Endothelial cell of umbilical vein (primary cell): Measurements from ENCODE around the gene DCAF7. TPM values are rescaled to one million over a fixed set of nuclear protein-coding genes. Genes with fewer than 3 reads are reported as not detected.
A peak's percentile ranks its signal among the peaks of the same experiment; 100 is the strongest.

Experiments used
- BruUV-seq: library from RNA; stranded (reverse); fragments of 400-500 nt; replicated peaks from 2 replicates; lab custom pipeline; 2021; lab: Mats Ljungman, UMichigan
- CTCF ChIA-PET: fragments of 300-600, 350-600 bp; sonication (Branson Sonifier 250); formaldehyde crosslinking; loops from one replicate; lab custom pipeline; 2021; ENCODE audit warnings: antibody characterized with exemption, inconsistent platforms; lab: Charles Lee
- POLR2A ChIA-PET: fragments of 300-600, 350-600 bp; sonication (Branson Sonifier 250); formaldehyde crosslinking; loops from one replicate; lab custom pipeline; 2021; ENCODE audit warnings: antibody characterized with exemption, inconsistent platforms; lab: Charles Lee
- DNase-seq: peaks from one replicate; pipeline ENCODE4 v3.0.0-alpha.2; 2011; ENCODE audit warnings: low read depth, low spot score
- FAIRE-seq: peaks from 2 replicates; lab custom pipeline; 2011; peaks lifted over from hg19 to GRCh38; lab: Jason Lieb, UNC
- H2AFZ ChIP-seq: 2 replicates; pipeline ENCODE4 v1.6.0; 2012; ENCODE audit warnings: low read depth, low read length, control low read depth, inconsistent platforms
- H3K27ac ChIP-seq: 2 replicates; pipeline ENCODE4 v1.5.1; 2011; ENCODE audit warnings: low read depth, mild to moderate bottlenecking, control low read depth, low read length, moderate library complexity; ENCODE audit not compliant: insufficient read depth
- H3K27me3 ChIP-seq, 2 experiments: 2 replicates each; pipeline versions ENCODE4 v1.6.0 to v1.6.1; 2011; ENCODE audit warnings: low read length in 2 of 2, mixed read lengths in 1 of 2; ENCODE audit not compliant: control insufficient read depth in 2 of 2, insufficient read depth in 2 of 2
- H3K36me3 ChIP-seq, 2 experiments: 2 replicates in 1 of 2; 3 replicates in 1 of 2; pipeline ENCODE4 v1.5.1; 2011; ENCODE audit warnings: low read length in 2 of 2, mild to moderate bottlenecking in 1 of 2, moderate library complexity in 1 of 2; ENCODE audit not compliant: control insufficient read depth in 2 of 2, insufficient read depth in 2 of 2; ENCODE audit errors: extremely low read depth in 1 of 2
- H3K4me1 ChIP-seq: 3 replicates; pipeline ENCODE4 v1.5.1; 2011; ENCODE audit warnings: mild to moderate bottlenecking, low read length; ENCODE audit not compliant: control insufficient read depth, insufficient read depth; ENCODE audit errors: extremely low read depth
- H3K4me2 ChIP-seq: 2 replicates; pipeline ENCODE4 v1.6.1; 2011; ENCODE audit warnings: low read length, control low read depth, mixed read lengths; ENCODE audit not compliant: insufficient read depth
- H3K4me3 ChIP-seq, 3 experiments: fragments of 200-600 bp in 1 of 3; sonication (generic), shearing (Covaris generic) in 1 of 3; replicated peaks in 1 of 3; 2 replicates each; pipeline ENCODE4 v1.5.1; 2011 to 2016; ENCODE audit warnings: control low read depth in 3 of 3, low read length in 3 of 3, mild to moderate bottlenecking in 2 of 3, inconsistent platforms in 1 of 3, low read depth in 1 of 3, moderate library complexity in 1 of 3; ENCODE audit not compliant: insufficient read depth in 1 of 3
- H3K79me2 ChIP-seq: 2 replicates; pipeline ENCODE4 v1.6.0; 2012; ENCODE audit warnings: low read length, inconsistent platforms; ENCODE audit not compliant: control insufficient read depth, insufficient read depth
- H3K9ac ChIP-seq: replicated peaks from 2 replicates; pipeline ENCODE3; 2011; ENCODE audit warnings: low read length, control low read depth; ENCODE audit not compliant: insufficient read depth; ENCODE audit errors: extremely low read depth
- H3K9me1 ChIP-seq: replicated peaks from 3 replicates; pipeline ENCODE4 v1.6.0; 2011; ENCODE audit warnings: mild to moderate bottlenecking, low read length; ENCODE audit not compliant: control insufficient read depth, insufficient read depth; ENCODE audit errors: extremely low read depth
- H3K9me3 ChIP-seq: replicated peaks from 2 replicates; pipeline ENCODE4 v1.5.1; 2012; ENCODE audit warnings: low read length, inconsistent platforms; ENCODE audit not compliant: control insufficient read depth, insufficient read depth
- H4K20me1 ChIP-seq: replicated peaks from 2 replicates; pipeline ENCODE3; 2011; ENCODE audit warnings: mild to moderate bottlenecking, low read length; ENCODE audit not compliant: control insufficient read depth, insufficient read depth; ENCODE audit errors: extremely low read depth
- CTCF ChIP-seq, 2 donors: IDR thresholded peaks; 1 replicate in 1 of 2; 2 replicates in 1 of 2; pipeline ENCODE4 v1.5.1; 2011; ENCODE audit warnings: low read length in 2 of 2, mild to moderate bottlenecking in 2 of 2, moderate library complexity in 2 of 2, control low read depth in 1 of 2, inconsistent platforms in 1 of 2, low read depth in 1 of 2; ENCODE audit not compliant: insufficient read depth in 1 of 2; ENCODE audit errors: extremely low read depth in 1 of 2
- EZH2 ChIP-seq: IDR thresholded peaks from 2 replicates; pipeline ENCODE4 v1.6.1; 2012; ENCODE audit warnings: borderline replicate concordance, low read depth, mild to moderate bottlenecking, moderate library complexity, low read length, inconsistent platforms; ENCODE audit not compliant: severe bottlenecking
- FOS ChIP-seq: IDR thresholded peaks from 2 replicates; pipeline ENCODE4 v1.6.1; 2011; ENCODE audit warnings: mild to moderate bottlenecking, low read length, moderate library complexity, borderline replicate concordance; ENCODE audit not compliant: insufficient read depth
- GATA2 ChIP-seq: IDR thresholded peaks from 2 replicates; pipeline ENCODE4 v1.7.0; 2011; ENCODE audit warnings: low read depth, mild to moderate bottlenecking, moderate library complexity, mixed read lengths, low read length; ENCODE audit not compliant: insufficient read length, insufficient read depth
- JUN ChIP-seq: IDR thresholded peaks from 2 replicates; pipeline ENCODE4 v1.6.1; 2011; ENCODE audit warnings: borderline replicate concordance, low read depth; ENCODE audit not compliant: insufficient read length, insufficient read depth
- MAX ChIP-seq: IDR thresholded peaks from 2 replicates; pipeline ENCODE4 v1.6.1; 2011; ENCODE audit not compliant: insufficient read depth, insufficient read length
- MYC ChIP-seq: IDR thresholded peaks from one replicate; pipeline ENCODE4 v1.6.1; 2011; ENCODE audit warnings: mild to moderate bottlenecking, low read depth, low read length
- POLR2A ChIP-seq: IDR thresholded peaks from 2 replicates; pipeline ENCODE4 v1.6.1; 2012; ENCODE audit warnings: low read depth, mild to moderate bottlenecking, control low read depth, low read length
- POLR2AphosphoS5 ChIP-seq: IDR thresholded peaks from 2 replicates; pipeline ENCODE4 v1.6.1; 2012; ENCODE audit warnings: low read depth, mild to moderate bottlenecking, control low read depth, low read length, moderate library complexity; ENCODE audit not compliant: insufficient read depth
- dilution Hi-C: fragments of 300-500 bp; cut with MboI; formaldehyde crosslinking; loops from one replicate; pipeline ENCODE4 v1.15.0; 2019; ENCODE audit warnings: low sequenced_read_pairs; ENCODE audit not compliant: extremely low pct_ligation_motif_present
- intact Hi-C: fragments of 100-400 bp; cut with micrococcal nuclease; formaldehyde crosslinking; loops from one replicate; pipeline ENCODE4 v1.10.0; 2022
- polyA plus RNA-seq, 4 experiments: library from polyadenylated mRNA; depleted of rRNA in 3 of 4; stranded (reverse) in 3 of 4; unstranded in 1 of 4; fragments of >200 nt; gene quantifications; 2 replicates each; pipeline versions ENCODE4 v1.2.1 to v1.2.3, GENCODE V29; 2011 to 2012; ENCODE audit warnings: missing spikeins in 1 of 4
- total RNA-seq: library from RNA; stranded (reverse); gene quantifications from 2 replicates; pipeline ENCODE4 v1.2.3, GENCODE V29; 2021

Gene DCAF7
- total and polyA plus RNA-seq, 2 donors (not counting 3 experiments of a cell fraction or from before 2014, with no cell fraction given), result 82.8 to 100 TPM

GRCh38 chr17:63601439-63602371, 51.4 kb downstream of the DCAF7 start:
- DNase-seq, result peak; percentile 21
- FAIRE-seq, result no peak
- no peaks in the 10 kb centered on the region for H3K9me1 ChIP-seq
- POLR2A ChIA-PET, result interaction anchor here (0.6 to 1.3 kb wide), 2 partner anchors 18 to 73 kb away, joined by 3 read pairs; no protein-coding TSS in a partner anchor
- H3K9me3 ChIP-seq, result no peaks in the 10 kb centered on the region
- no peaks in the 10 kb centered on the region for H3K27me3 ChIP-seq
- H3K4me2 ChIP-seq, result peak overlapping the region; percentile 95
- TF ChIP-seq MAX (no peak), CTCF (IDR thresholded peaks at IDR 0.05; ENCODE audit: extremely low read depth in 1 of 2, insufficient read depth in 1 of 2, low read depth in 1 of 2, low read length in 2 of 2) (no peak), GATA2 (no peak), POLR2A (no peak), MYC (no peak), JUN (no peak), FOS (no peak), POLR2AphosphoS5 (no peak), EZH2 (no peak)
- intact Hi-C loops, result loop anchor here (2.0 kb wide), 1 partner anchor 19 kb away; no protein-coding TSS in a partner anchor
- TSS peak; percentile 58 for BruUV-seq
- H3K4me3 ChIP-seq, result peak overlapping the region; percentile 73 to 97 (median 81)
- dilution Hi-C loops, result no loop called here
- no peaks in the 10 kb centered on the region for H4K20me1 ChIP-seq
- peak overlapping the region; percentile 79 for H3K9ac ChIP-seq
- no peak overlapping the region for H3K27ac ChIP-seq
- H3K4me1 ChIP-seq, result peaks cover 22% of the 10 kb centered on the region
- peaks cover 8 to 17% of the 10 kb centered on the region in 2 experiments for H3K36me3 ChIP-seq
- H3K79me2 ChIP-seq, result peaks cover 8% of the 10 kb centered on the region
- CTCF ChIA-PET, result interaction anchor here (0.6 to 4.2 kb wide), 3 partner anchors 11 to 176 kb away, joined by 3 to 29 read pairs (median 28); no protein-coding TSS in a partner anchor
- H2AFZ ChIP-seq, result peak overlapping the region; percentile 83
